HG02840 (cell line): ENCODE data around the gene CTNNA1.

Experiments used
- ATAC-seq: cut with Tn5 transposase; IDR thresholded peaks from one replicate; pipeline ENCODE4 v1.9.1; 2021; ENCODE audit warnings: mild to moderate bottlenecking, moderate library complexity, moderate number of reproducible peaks; ENCODE audit not compliant: unreplicated experiment, low FRiP score

Gene CTNNA1

DNA sequence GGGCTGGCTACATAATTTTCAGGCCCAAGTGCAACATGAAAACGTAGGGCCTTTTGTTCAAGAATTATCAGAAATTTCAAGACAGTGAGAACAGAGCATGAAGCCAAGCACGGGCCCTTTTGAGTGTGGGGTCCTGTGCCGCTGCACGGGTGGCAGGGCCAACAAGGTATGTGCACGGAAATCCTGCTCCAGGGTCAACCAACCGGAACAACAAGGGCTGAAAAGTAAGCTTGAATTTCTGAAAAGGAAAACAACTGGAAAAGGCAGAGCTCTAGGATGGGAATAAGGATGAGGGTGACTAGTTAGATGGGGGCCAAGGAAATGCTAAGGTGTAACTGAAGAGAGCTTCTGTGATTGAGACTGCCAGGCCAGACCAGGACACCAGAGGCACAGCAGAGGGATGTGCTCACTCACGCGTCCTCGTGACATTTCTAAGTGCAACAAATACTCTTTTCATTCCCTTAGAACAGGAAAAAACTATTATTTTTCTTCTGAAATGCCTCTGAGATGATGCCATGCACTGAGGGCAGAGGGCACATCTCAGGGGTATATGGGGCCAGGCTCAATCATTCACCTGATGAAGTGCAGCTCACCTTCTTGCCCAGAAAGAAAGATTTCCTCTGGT lies 202.6 kb downstream of the CTNNA1 start:
- ATAC-seq = no peak

DNA sequence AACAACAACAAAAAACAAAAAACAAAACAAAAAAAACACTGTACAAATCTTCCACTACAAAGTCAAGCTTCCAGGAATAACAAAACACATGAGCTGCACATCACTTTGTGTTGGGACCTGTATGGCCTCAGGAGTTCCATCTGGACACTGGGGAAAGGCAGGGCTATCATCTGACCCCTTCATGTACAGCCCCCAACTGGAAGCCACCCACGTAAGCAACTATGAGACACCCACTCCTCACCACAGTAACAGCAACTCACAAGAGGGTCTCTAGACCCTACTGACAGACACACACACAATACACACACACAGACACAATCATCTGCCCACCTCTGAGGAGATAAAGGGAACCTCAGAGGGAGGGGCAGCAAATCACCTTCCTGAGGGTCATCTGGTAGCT lies 203.6 kb downstream of the CTNNA1 start:
- ATAC-seq = no peak

DNA sequence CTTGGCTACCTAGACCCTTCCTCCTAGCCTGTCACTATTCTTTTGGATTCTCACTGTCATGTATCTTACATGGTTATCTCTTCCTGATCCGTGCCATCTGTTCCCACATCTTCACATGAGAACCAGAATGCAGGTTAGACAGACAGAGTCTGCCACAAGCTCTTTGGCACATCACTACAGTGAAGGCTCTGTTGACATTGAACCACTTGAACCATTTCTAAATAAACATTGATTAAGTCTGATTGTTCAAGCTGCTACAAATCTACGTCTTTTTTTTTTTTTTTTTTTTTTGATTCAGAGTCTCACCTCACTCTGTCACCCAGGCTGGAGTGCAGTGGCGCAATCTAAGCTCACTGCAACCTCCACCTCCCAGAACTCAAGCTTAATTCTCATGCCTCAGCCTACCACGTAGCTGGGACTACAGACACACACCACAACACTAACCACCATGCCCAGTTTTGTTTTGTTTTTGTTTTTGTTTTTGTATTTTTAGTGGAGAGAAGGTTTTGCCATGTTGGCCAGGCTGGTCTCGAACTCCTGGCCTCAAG lies 207.0 kb downstream of the CTNNA1 start:
- ATAC-seq = no peak

DNA sequence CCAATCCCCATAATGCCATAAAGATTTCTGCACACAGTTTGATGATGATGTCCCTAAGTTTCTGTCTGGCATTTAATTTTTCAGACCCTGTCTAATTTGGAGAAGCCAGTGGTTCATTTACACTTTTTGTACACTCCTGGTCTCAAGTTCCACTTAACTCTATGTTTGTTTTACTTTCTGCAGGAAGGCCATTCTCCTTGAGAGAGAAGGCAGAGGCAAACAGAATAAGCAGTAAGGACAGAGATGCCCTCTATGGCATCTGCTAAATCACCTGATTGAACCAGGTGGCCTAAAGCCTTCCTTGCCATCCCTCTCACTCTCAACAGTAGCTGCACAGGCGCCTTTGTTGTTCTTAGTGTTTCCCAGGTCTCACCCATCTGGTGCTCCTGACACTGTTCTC lies 208.0 kb downstream of the CTNNA1 start:
- no peak for ATAC-seq

DNA sequence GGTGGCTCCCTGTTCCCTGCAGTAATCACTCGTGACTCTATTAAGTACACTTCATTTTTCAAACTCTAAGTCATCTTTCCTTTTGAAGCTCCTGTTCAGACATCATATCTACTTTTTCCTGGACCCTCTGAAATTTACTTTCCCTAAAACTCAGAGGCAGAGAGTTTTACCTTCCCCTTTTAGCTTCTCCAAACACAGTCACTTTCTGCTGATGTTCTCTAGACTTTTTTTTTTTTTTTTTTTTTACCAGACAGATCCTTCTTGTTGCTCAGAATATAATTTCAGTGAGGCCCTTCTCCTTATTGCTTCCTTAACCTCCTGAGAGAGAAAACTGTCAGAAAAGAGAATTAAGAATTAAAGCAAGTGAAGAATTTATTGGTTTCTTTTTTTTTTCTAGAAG lies 208.5 kb downstream of the CTNNA1 start:
- no peak for ATAC-seq

DNA sequence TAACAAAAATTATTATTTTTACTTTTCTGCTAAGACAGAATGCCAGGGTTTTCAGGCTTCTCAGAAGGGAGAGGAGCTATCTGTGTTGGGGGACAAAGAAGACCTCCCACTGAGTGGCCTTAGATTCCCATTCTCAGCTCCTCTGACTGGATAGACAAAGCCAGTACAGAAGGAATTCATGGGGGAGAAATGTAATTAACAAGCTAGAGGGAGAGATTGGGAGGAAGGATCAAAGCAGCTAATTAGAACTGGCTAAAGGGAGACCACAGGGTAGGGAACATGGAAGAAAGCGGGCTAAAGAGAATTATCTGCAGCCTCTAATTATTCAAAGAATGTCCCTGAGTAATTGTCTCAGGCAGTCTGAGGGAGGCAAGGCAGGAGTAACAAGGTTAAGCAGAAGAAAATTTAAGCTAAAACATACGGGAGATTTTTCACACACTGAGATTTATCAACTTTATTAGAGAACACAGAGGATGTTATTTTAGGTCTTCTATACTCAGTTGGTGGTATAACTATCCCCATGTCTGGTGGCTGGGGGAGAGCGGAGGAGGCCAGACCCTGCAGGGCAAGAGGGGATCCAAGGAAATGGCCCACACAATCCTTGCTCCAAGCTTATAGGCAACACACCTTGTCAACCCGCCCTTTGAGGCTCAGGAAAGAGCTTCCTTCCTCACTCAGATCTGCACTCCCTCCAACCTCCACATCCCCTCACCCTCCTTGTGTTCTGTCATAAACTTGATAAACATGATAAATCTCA lies 209.6 kb downstream of the CTNNA1 start:
- no peak for ATAC-seq

DNA sequence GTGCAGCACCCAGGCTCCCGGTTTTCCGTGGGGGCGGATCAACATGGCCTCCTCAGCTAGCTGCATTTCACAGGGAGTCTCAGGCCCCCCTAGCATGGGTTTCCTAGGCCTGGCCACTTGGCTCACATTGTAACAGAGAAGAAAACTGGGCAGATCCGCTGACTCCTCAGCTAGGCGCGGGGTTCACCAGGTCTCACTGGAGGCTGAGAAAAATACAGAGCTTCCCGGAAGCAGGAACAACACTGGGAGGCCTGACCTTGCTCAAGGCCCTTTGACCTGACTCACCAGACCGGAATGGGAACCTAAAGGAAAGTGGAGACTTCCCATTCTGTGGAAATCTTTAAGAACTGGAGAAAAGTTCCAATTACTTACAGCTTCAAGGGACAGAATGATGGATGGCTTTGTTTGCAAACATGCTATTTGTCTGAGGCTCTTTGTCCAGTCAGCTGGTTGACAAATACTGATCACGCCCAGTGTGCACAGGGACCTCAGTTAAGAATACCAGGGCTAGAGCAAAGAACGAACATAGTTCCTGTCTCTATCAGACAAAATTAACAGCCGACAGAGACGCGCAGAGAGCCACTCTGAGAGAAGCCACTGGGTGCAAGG lies 210.6 kb downstream of the CTNNA1 start:
- ATAC-seq = no peak

DNA sequence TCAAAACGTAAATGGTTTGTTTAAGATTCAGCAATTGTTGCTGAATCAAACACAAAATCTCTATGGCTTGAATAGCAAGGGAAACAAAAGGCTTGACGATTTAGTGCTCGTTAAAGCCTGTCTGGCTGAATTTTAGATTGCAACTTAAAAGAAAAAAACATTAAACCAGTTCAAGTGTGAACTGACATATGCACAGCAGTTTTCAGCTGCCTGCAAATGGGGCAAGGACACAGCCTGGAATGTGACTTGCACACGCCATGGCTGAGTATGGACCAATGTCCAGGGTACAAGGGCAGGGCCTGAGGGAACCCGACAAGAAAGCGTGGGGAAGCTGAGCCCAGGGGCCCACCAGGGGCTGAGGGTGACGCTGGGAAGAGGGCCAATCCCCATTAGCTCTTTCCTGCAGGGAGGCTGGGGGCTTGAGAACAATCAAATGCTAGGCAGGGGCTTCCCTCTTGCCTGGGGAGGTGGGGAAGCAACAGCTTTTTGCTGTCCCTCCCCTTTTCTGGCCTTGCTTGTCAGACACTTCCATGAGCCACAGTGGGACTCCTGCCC lies 211.5 kb downstream of the CTNNA1 start:
- ATAC-seq = no peak

DNA sequence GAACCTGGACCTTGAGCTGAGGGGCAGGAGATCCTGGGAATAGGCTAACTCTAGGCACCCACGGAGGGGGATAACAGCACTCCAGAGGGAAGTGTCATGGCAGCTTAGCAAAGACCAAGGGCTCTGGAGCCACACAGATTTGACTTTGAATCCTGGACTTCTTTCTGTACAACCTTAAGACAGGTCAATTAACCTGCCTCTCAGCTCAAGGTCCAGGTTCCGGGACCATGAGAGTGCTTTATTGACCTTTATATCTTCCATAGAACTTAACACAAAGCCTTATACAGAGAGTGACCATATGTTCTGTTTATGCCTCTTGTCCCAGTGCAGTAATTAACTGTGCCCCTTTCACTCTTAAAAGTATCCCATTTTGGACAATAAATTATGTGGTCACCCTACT lies 212.4 kb downstream of the CTNNA1 start:
- no peak for ATAC-seq

DNA sequence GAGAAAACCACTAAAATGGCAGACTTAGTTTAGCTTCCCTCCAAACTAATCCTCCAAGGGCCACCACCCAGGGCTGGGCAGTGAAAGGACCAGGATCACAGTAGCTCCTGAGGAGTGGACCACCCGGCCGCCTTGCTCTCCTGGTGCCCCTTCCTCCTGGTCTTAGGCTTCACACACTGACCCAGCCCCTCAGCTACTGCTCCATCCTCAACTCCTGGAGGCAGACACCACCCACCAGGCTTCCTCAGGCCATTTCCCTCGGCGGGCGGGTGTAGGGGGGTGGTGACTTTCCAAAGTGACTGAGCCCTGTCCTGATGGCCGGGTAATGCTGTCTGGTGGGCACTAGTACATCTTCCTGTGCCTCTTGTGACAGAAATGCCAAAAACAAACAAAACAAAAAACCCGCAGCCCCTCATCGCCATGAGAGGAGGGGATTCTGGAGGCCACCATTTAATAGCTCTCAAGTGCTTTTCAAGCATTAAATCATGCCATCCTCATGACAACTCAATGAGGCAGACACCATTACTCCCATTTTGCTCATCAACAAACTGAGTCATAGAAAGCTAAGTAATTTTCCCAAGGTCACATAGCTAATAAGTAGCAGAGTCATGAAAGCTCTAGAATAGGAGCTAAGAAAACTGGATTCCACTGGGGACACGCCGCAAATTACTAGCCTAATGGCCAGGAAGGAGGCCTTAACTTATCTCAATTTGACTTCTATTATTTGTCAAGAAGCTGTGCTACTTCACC lies 213.2 kb downstream of the CTNNA1 start:
- no peak for ATAC-seq

DNA sequence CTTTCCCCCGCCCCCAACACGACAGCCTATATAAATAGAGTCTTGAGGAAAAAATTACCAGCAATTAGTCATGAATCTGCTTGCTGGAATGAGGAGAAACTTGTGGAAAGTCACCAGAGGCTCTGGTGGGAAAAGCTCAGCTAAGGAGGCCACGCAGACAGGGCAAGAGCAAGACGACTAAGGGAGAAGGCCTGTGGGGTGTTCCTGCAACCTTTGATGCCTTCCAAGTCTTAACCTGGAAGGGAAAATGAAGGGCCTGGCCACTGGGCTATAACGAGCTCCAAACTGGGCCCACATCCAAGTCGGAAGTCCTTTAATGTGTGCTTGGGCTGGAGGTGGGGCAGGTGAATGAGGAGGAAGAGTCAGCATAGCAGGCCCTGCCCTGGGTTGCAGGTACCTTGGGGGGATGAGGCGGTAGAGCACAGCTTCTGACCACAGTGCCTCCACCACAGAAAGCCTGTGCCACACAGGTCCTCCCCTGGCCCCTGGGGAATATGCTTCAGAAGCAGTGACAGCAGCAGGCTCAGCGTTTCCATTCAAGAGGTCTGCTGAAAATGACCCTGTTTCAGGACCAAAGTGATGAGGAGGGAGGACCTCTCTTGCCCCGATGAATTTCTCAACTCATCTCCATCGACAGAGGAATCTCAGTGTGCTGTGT lies 214.7 kb downstream of the CTNNA1 start:
- ATAC-seq = no peak

DNA sequence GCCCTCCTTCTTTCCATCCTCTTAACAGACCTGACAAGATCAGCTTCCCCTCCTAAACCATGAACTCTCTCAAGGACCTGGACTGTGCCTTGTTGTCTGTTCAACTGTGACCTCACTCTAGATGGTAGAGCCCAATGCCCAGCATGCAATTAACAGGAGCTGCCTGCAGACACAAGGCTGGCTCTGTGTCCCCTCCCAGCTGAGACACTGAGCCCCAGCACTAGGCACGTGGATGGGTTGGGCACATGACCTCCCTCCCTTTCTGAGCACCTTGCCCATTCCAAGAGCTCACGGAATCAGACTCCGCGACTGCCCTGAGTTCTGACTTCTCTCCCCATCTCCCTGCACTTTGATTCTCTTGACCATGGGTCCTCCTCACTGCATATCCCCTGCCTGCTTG lies 215.4 kb downstream of the CTNNA1 start:
- no peak for ATAC-seq

DNA sequence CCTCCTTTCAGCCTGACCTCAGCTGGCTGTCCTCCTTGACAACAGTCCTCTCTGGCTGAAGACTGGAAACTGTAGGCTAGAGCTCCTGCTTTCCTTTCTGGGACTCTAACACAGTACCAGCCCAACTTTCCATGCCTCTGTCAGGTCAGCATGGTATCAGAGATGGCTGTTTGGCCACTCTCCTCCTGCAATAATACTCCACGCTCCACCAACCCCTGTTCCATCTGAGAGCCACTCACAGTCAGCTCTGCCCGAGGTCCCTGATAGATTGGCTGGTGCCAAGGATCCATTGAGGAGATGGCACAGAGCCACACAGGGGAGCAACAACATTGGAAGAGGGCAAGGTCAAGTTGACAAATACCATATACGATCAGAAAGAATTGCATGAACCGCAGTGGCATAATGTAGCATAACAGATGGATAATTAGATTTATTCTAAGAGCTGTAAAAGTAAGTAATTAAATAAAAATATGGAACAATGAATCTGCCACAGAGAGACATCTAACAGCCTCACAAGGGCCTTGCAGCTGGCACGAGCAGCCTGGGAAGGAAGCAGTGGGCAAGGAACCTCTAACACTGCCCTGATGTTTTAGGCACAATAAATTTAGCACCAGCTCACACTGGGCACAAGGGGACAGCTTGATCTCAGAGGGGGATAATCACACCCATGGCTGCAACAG lies 216.2 kb downstream of the CTNNA1 start:
- no peak for ATAC-seq

DNA sequence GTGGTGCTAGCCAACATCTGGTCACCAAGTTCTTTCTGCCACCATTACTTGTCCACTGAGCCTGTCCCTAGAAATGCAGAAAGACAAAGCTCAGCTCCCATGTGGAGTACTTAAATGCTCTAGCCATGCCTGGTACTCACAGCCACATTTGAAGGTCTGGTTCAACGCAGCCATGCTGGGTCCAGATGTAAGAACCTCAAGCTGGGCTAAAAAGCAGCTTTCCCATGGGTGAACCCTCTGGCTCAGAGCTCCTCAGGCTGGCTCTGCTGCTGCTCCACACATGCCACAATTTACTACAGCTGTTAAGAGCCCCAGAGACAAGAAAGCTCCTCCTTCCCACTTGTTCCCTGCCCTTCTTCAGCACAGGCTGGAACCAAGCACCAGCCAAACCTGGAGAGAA lies 219.0 kb downstream of the CTNNA1 start:
- no peak for ATAC-seq

DNA sequence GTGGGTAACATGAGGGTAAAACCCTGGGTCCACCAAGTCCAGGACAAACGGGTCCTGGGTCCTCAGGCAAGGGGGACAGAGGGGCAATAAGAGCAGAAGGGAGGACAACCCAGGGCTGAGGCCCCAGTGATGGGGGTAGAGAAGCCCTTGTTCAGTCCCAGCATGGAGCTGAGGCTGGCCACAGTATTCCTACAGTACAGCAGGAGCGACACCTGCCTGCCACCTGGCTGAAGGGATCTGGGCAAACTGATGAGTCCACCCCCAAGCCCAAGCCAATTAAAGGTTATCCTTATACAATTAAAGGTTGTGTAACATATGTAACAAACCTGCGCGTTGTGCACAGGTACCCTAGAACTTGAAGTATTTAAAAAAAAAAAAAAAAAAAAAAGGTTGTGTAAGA lies 219.6 kb downstream of the CTNNA1 start:
- no peak for ATAC-seq

DNA sequence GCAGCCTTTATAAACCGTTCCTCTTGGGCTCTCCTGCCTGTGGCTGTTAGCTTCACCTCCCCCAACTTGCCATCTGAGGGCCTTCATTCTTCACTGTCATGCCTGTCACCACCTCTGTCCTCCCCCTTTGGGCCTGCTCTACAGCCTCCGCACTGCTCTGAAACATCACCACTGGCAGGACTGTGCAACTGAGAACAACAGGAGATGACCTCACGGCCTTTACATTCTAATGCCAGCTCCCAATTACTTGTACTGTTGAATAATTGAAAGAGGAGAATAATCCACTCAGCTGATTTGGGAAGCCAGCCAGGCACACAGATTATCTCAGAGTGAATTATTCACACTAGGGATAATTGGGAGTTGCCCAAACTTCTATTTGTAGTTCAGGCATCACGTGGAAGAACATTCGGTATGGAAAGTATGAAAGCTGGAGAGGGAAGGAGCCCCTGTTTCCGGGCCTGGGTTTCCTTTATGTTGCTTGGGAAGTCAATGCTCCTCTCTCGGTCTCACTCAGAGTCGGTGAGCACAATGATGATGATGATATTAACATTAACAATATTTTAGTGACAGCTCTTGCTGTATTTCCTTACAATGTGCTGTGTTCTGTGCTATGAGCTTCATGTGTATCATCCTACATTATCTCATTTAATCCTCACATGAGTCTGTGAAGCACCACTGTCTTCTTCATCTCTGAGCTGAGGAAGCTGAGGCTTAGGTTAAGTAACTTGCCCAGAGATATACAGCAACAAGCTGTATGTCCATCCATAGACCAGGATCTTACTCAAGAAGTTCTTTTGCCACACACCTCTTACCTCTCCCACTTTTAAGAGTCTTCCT lies 221.2 kb downstream of the CTNNA1 start:
- no peak for ATAC-seq

DNA sequence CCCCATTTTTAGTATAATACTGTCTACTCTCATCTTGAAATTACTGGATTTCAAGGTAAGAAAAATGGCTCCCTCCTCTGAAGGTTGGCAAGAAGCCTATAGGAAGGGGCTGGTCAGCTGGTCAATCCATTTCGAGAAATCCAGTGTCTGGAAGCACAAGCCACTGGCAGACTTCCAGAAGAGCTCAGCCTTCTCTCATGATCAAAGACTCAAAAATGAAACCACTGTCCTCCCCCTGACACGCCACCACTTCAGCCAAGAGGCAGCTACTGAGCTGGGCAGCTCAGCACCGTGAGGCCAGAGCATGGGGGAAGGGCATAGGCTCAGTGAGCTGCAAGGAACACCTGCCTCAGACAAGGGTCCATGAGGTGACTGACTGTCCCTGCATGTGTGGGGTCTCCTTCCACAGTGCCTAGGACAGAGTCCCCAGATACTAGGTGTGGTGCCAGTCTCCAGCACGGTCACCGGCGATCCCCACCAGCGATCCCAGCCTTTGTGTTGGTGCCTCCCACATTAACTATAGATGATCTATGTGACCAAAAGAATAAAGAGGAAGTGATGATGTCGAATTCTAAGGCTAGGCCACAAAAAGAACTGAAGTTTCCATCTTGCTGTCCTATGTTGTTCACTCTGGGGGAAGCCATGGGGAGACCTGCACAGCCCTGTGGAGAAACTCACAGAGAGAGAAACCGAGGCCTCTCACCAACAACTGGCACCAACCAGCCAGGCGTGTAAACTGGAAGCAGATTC lies 222.0 kb downstream of the CTNNA1 start:
- no peak for ATAC-seq

DNA sequence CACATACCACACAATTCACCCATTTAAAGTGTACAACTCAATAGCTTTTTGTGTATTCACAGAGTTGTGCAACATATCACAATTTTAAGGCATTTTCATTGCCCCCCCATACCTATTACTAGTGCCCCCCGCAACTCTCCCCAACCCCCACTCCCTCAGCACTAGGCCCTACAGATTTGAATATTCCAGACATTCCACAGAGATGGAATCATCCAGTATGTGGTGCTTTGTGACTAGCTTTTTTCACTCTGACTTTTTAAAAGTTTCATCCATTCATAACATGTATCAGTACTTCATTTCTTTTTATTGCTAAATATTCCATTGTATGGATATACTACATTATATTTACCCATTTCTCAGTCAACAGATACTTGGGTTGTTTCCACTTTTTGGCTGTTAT lies 224.9 kb downstream of the CTNNA1 start:
- ATAC-seq = no peak
